Stomach (tissue), 4 donors: ENCODE data around the gene SUPT3H.

Experiments
- CTCF ChIP-seq, 7 experiments: fragments of 450-650 bp in 4 of 7; fragments of 200-600 bp in 3 of 7; sonication (generic) in 3 of 7; IDR thresholded peaks; one replicate each; pipeline ENCODE4 v1.5.1; 2016 to 2019; ENCODE audit warnings: antibody characterized with exemption in 7 of 7, control low read depth in 2 of 7, mild to moderate bottlenecking in 1 of 7
- EP300 ChIP-seq: sonication (generic); formaldehyde crosslinking; IDR thresholded peaks from one replicate; pipeline ENCODE4 v1.6.1; 2017; ENCODE audit warnings: antibody characterized with exemption
- POLR2A ChIP-seq, 4 donors: fragments of 450-650 bp; IDR thresholded peaks; one replicate each; pipeline ENCODE4 v1.6.1; 2016; ENCODE audit warnings: antibody characterized with exemption in 4 of 4, control low read depth in 2 of 4, mild to moderate bottlenecking in 1 of 4, moderate library complexity in 1 of 4

GRCh38 chr6:45003387-45003786 is 374.3 kb downstream of the SUPT3H start:
- TF ChIP-seq CTCF (IDR thresholded peaks at IDR 0.05) (no peak), POLR2A (IDR thresholded peaks at IDR 0.05) (no peak), EP300 (no peak)
